SK-N-SH treated with all-trans-retinoic acid at 6 μM for 48 hours (cell line): Measurements from ENCODE around the gene NUDT1.

ENCODE experiments used
- ARNTL ChIP-seq: fragments of 450-650 bp; formaldehyde crosslinking; IDR thresholded peaks from 2 replicates; pipeline ENCODE4 v1.5.0; 2020; ENCODE audit warnings: low read depth, mild to moderate bottlenecking, moderate library complexity, borderline replicate concordance
- BACH2 ChIP-seq: fragments of 250-450 bp; sonication (Bioruptor Pico); IDR thresholded peaks from 2 replicates; pipeline ENCODE4 v1.9.0; 2021; ENCODE audit warnings: mild to moderate bottlenecking, borderline replicate concordance
- CSDC2 ChIP-seq: fragments of 250-450 bp; sonication (Bioruptor Pico); IDR thresholded peaks from 2 replicates; pipeline ENCODE4 v1.5.0; 2020; ENCODE audit warnings: mild to moderate bottlenecking, moderate library complexity
- GLIS3 ChIP-seq: fragments of 250-450 bp; sonication (Bioruptor Pico); IDR thresholded peaks from 2 replicates; pipeline ENCODE4 v1.5.0; 2020; ENCODE audit warnings: mild to moderate bottlenecking, moderate library complexity
- OSR1 ChIP-seq: fragments of 250-450 bp; sonication (Bioruptor Pico); IDR thresholded peaks from 2 replicates; pipeline ENCODE4 v1.8.0; 2022; ENCODE audit warnings: moderate library complexity, mild to moderate bottlenecking, inconsistent platforms
- PATZ1 ChIP-seq: fragments of 250-450 bp; sonication (Bioruptor Pico); IDR thresholded peaks from 2 replicates; pipeline ENCODE4 v1.8.0; 2020; ENCODE audit warnings: mild to moderate bottlenecking, moderate library complexity, borderline replicate concordance
- PPARA ChIP-seq: fragments of 250-450 bp; sonication (Bioruptor Pico); IDR thresholded peaks from 2 replicates; pipeline ENCODE4 v1.5.0; 2020; ENCODE audit warnings: mild to moderate bottlenecking, borderline replicate concordance
- TCF4 ChIP-seq: fragments of 250-450 bp; sonication (Bioruptor Pico); IDR thresholded peaks from 2 replicates; pipeline ENCODE4 v1.8.0; 2021; ENCODE audit warnings: mild to moderate bottlenecking, moderate library complexity, borderline replicate concordance
- TOX ChIP-seq: fragments of 250-450 bp; sonication (Bioruptor Pico); IDR thresholded peaks from 2 replicates; pipeline ENCODE4 v1.8.0; 2021; ENCODE audit warnings: mild to moderate bottlenecking, moderate library complexity, borderline replicate concordance
- ZFP3 ChIP-seq: fragments of 250-450 bp; sonication (Bioruptor Pico); IDR thresholded peaks from 2 replicates; pipeline ENCODE4 v1.5.0; 2020; ENCODE audit warnings: mild to moderate bottlenecking, moderate library complexity
- ZNF565 ChIP-seq: fragments of 450-650 bp; formaldehyde crosslinking; conservative IDR thresholded peaks from 2 replicates; pipeline ENCODE4 v1.5.0; 2020; ENCODE audit warnings: low read depth, mild to moderate bottlenecking, moderate library complexity
- ZNF70 ChIP-seq: fragments of 450-650 bp; formaldehyde crosslinking; IDR thresholded peaks from 2 replicates; pipeline ENCODE4 v1.5.0; 2020; ENCODE audit warnings: mild to moderate bottlenecking, moderate library complexity
- TF ChIP-seq, protein P1 (sequence below): fragments of 250-450 bp; sonication (Bioruptor Pico); IDR thresholded peaks from 2 replicates; pipeline ENCODE4 v1.8.0; 2021; ENCODE audit warnings: low read depth, mild to moderate bottlenecking, moderate library complexity, borderline replicate concordance
- TF ChIP-seq, protein P2 (sequence below): fragments of 250-450 bp; sonication (Bioruptor Pico); IDR thresholded peaks from 2 replicates; pipeline ENCODE4 v1.5.1; 2020; ENCODE audit warnings: low read depth, mild to moderate bottlenecking, moderate library complexity

DNA sequence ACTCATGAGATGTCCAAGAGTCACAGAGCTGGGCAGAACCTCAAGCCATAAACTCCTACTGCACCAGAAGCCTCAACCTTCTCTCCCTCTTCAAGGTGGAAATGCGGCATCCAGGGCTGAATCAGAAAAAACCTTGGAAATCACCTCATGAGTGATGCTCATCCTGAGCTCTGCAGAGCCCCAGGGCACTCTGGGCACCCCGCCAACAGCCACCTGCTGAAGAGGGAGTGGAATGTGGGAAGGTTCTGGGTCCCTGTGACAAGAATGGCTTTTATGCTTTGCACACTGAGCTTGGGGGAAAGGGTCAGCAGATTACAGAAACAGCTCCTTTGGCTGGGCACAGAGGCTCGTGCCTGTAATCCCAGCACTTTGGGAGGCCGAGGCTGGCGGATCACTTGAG lies 18.8 kb downstream of the NUDT1 start:
- TF ChIP-seq PPARA (CRISPR knock-in tag) (no peak), ZFP3 (CRISPR knock-in tag) (no peak), ARNTL (no peak), GLIS3 (no peak), OSR1 (CRISPR knock-in tag) (no peak), TOX (CRISPR knock-in tag) (no peak), PATZ1 (CRISPR knock-in tag) (no peak), ZNF70 (CRISPR knock-in tag) (no peak), CSDC2 (no peak), TCF4 (CRISPR knock-in tag) (no peak), BACH2 (CRISPR knock-in tag) (no peak), ZNF565 (CRISPR knock-in tag) (no peak)
- TF ChIP-seq, protein P1, sequence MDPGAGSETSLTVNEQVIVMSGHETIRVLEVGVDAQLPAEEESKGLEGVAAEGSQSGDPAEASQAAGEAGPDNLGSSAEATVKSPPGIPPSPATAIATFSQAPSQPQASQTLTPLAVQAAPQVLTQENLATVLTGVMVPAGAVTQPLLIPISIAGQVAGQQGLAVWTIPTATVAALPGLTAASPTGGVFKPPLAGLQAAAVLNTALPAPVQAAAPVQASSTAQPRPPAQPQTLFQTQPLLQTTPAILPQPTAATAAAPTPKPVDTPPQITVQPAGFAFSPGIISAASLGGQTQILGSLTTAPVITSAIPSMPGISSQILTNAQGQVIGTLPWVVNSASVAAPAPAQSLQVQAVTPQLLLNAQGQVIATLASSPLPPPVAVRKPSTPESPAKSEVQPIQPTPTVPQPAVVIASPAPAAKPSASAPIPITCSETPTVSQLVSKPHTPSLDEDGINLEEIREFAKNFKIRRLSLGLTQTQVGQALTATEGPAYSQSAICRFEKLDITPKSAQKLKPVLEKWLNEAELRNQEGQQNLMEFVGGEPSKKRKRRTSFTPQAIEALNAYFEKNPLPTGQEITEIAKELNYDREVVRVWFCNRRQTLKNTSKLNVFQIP (CRISPR knock-in tag), result no peak
- TF ChIP-seq, protein P2, sequence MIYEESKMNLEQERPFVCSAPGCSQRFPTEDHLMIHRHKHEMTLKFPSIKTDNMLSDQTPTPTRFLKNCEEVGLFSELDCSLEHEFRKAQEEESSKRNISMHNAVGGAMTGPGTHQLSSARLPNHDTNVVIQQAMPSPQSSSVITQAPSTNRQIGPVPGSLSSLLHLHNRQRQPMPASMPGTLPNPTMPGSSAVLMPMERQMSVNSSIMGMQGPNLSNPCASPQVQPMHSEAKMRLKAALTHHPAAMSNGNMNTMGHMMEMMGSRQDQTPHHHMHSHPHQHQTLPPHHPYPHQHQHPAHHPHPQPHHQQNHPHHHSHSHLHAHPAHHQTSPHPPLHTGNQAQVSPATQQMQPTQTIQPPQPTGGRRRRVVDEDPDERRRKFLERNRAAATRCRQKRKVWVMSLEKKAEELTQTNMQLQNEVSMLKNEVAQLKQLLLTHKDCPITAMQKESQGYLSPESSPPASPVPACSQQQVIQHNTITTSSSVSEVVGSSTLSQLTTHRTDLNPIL (CRISPR knock-in tag), result no peak
